Prostate gland (tissue), 2 donors: Measurements from ENCODE around the gene POTEF.
"Not testable (repeated sequence)": the region's sequence is repeated elsewhere in the genome, so short reads cannot be mapped to it uniquely, and the experiment has no call there.

Experiments used
- CTCF ChIP-seq, 4 experiments: fragments of 200-600 bp in 2 of 4; fragments of 450-650 bp in 2 of 4; sonication (generic) in 2 of 4; IDR thresholded peaks; 1 replicate in 3 of 4; 2 replicates in 1 of 4; pipeline ENCODE4 v1.5.1; 2016 to 2019; ENCODE audit warnings: antibody characterized with exemption in 4 of 4, mild to moderate bottlenecking in 2 of 4, moderate library complexity in 2 of 4
- POLR2A ChIP-seq: fragments of 450-650 bp; IDR thresholded peaks from one replicate; pipeline ENCODE4 v1.6.1; 2016; ENCODE audit warnings: antibody characterized with exemption, mild to moderate bottlenecking

DNA sequence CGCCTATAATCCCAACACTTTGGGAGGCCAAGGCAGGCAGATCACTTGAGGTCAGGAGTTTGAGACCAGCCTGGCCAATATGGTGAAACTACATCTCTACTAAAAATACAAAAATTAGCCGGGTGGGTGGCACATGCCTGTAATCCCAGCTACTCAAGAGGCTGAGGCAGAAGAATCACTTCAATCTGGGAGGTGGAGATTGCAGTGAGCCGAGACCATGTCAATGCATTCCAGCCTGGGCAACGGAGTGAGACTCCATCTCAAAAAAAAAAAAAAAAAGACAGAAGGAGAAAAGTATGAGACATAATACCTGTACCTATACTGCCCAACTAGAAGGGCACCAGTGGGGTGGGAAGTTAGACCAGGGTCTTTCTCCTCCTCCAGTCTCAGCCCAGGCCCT, 30.4 kb upstream of the POTEF start:
- TF ChIP-seq CTCF (IDR thresholded peaks at IDR 0.05); POLR2A: not testable (repeated sequence)
